H1 (cell line): Measurements from ENCODE around the gene CNTN5. TPM values are rescaled to one million over a fixed set of nuclear protein-coding genes. Genes with fewer than 3 reads are reported as not detected.

Source experiments
- CTCF ChIA-PET: fragments of 300-600 bp; sonication (Branson Sonifier 250); formaldehyde crosslinking; loops from one replicate; lab custom pipeline; 2021; ENCODE audit not compliant: partially characterized antibody; lab: Charles Lee
- POLR2A ChIA-PET: fragments of 300-600 bp; sonication (Branson Sonifier 250); formaldehyde crosslinking; loops from one replicate; lab custom pipeline; 2021; ENCODE audit warnings: inconsistent platforms; ENCODE audit not compliant: partially characterized antibody; lab: Charles Lee
- DNase-seq, 2 experiments: peaks; one replicate each; pipeline versions ENCODE4 v3.0.0 to v3.0.0-alpha.2; 2010 to 2022; ENCODE audit warnings: low spot score in 2 of 2, low read depth in 1 of 2, mixed read lengths in 1 of 2
- FAIRE-seq: peaks from 2 replicates; lab custom pipeline; 2011; peaks lifted over from hg19 to GRCh38; lab: Jason Lieb, UNC
- H2AFZ ChIP-seq: 2 replicates; pipeline ENCODE4 v1.8.1; 2012; ENCODE audit warnings: low read length, inconsistent platforms
- H2AK5ac ChIP-seq: 2 replicates; pipeline ENCODE4 v1.6.1; 2013; ENCODE audit warnings: low read depth, low read length
- H2BK120ac ChIP-seq: replicated peaks from 2 replicates; pipeline ENCODE3; 2013; ENCODE audit warnings: low read depth, low read length, inconsistent platforms
- H2BK12ac ChIP-seq: 2 replicates; pipeline ENCODE4 v1.6.1; 2013; ENCODE audit warnings: low read depth, low read length
- H2BK15ac ChIP-seq: 2 replicates; pipeline ENCODE4 v1.6.1; 2013; ENCODE audit warnings: low read length
- H2BK20ac ChIP-seq: 2 replicates; pipeline ENCODE4 v1.6.1; 2013; ENCODE audit warnings: low read length
- H2BK5ac ChIP-seq: 2 replicates; pipeline ENCODE4 v1.6.1; 2013; ENCODE audit warnings: low read depth, low read length
- H3K14ac ChIP-seq: 2 replicates; pipeline ENCODE4 v1.6.1; 2013; ENCODE audit warnings: inconsistent platforms; ENCODE audit not compliant: insufficient read length
- H3K18ac ChIP-seq: 2 replicates; pipeline ENCODE4 v1.6.1; 2013; ENCODE audit warnings: low read length; ENCODE audit errors: extremely low read depth
- H3K23ac ChIP-seq: 2 replicates; pipeline ENCODE4 v1.6.1; 2013; ENCODE audit warnings: inconsistent platforms; ENCODE audit not compliant: insufficient read length
- H3K23me2 ChIP-seq: 2 replicates; pipeline ENCODE4 v1.6.1; 2013; ENCODE audit warnings: low read depth, low read length
- H3K27ac ChIP-seq: 2 replicates; pipeline ENCODE4 v1.6.1; 2011; ENCODE audit warnings: low read depth, low read length, inconsistent platforms
- H3K27me3 ChIP-seq, 4 experiments: replicated peaks in 1 of 4; 1 replicate in 1 of 4; 2 replicates in 3 of 4; pipeline versions ENCODE4 v1.6.1 to v1.8.1; 2011 to 2013; ENCODE audit warnings: low read length in 3 of 4, mild to moderate bottlenecking in 3 of 4, inconsistent platforms in 2 of 4, mixed read lengths in 2 of 4, moderate library complexity in 1 of 4; ENCODE audit not compliant: control insufficient read depth in 3 of 4, insufficient read depth in 3 of 4; ENCODE audit errors: extremely low read depth in 1 of 4
- H3K36me3 ChIP-seq, 4 experiments: 2 replicates each; pipeline versions ENCODE4 v1.6.1 to v1.8.1; 2011 to 2013; ENCODE audit warnings: mild to moderate bottlenecking in 4 of 4, low read length in 3 of 4, moderate library complexity in 2 of 4, control low read depth in 1 of 4, inconsistent platforms in 1 of 4; ENCODE audit not compliant: insufficient read depth in 4 of 4, control insufficient read depth in 2 of 4
- H3K4ac ChIP-seq: replicated peaks from 2 replicates; pipeline ENCODE3; 2013; ENCODE audit warnings: low read length, low read depth, mixed read lengths, inconsistent platforms; ENCODE audit not compliant: insufficient read length
- H3K4me1 ChIP-seq, 4 experiments: replicated peaks in 1 of 4; 1 replicate in 1 of 4; 2 replicates in 3 of 4; pipeline versions ENCODE4 v1.6.1 to v1.8.1; 2011 to 2013; ENCODE audit warnings: low read length in 3 of 4, inconsistent platforms in 2 of 4, mixed read lengths in 1 of 4; ENCODE audit not compliant: insufficient read depth in 4 of 4, control insufficient read depth in 3 of 4
- H3K4me2 ChIP-seq, 2 experiments: 2 replicates each; pipeline versions ENCODE4 v1.6.1 to v1.8.1; 2011 to 2013; ENCODE audit warnings: low read depth in 2 of 2, low read length in 2 of 2, control low read depth in 1 of 2, inconsistent platforms in 1 of 2, mild to moderate bottlenecking in 1 of 2; ENCODE audit not compliant: insufficient read depth in 1 of 2
- H3K4me3 ChIP-seq, 4 experiments: fragments of 200-600, 300-600 bp in 1 of 4; sonication (generic), shearing (Covaris generic), sonication (Bioruptor Twin) in 1 of 4; 2 replicates each; pipeline versions ENCODE4 v1.5.1 to v1.8.1; 2011 to 2016; ENCODE audit warnings: low read length in 4 of 4, low read depth in 3 of 4, control low read depth in 2 of 4, inconsistent platforms in 2 of 4, mild to moderate bottlenecking in 2 of 4, mixed read lengths in 1 of 4, moderate library complexity in 1 of 4; ENCODE audit not compliant: insufficient read depth in 2 of 4; ENCODE audit errors: extremely low read depth in 1 of 4
- H3K56ac ChIP-seq: replicated peaks from 2 replicates; pipeline ENCODE3; 2013; ENCODE audit warnings: low read depth, mild to moderate bottlenecking, mixed read lengths, low read length, inconsistent platforms; ENCODE audit not compliant: insufficient read length
- H3K79me1 ChIP-seq: 2 replicates; pipeline ENCODE4 v1.6.1; 2013; ENCODE audit warnings: low read depth, low read length, control low read depth
- H3K79me2 ChIP-seq, 2 experiments: 2 replicates each; pipeline versions ENCODE4 v1.6.1 to v1.8.1; 2012 to 2013; ENCODE audit warnings: low read length in 2 of 2, mild to moderate bottlenecking in 2 of 2, inconsistent platforms in 1 of 2; ENCODE audit not compliant: insufficient read depth in 2 of 2, control insufficient read depth in 1 of 2
- H3K9ac ChIP-seq, 4 experiments: replicated peaks in 1 of 4; 1 replicate in 1 of 4; 2 replicates in 3 of 4; pipeline versions ENCODE4 v1.6.1 to v1.8.1; 2011 to 2013; ENCODE audit warnings: low read depth in 3 of 4, low read length in 3 of 4, control low read depth in 2 of 4, mild to moderate bottlenecking in 2 of 4, moderate library complexity in 2 of 4, inconsistent platforms in 1 of 4; ENCODE audit errors: extremely low read depth in 1 of 4
- H3K9me3 ChIP-seq, 2 experiments: 2 replicates each; pipeline versions ENCODE4 v1.6.1 to v1.8.1; 2012 to 2013; ENCODE audit warnings: mild to moderate bottlenecking in 2 of 2, moderate library complexity in 2 of 2, control low read depth in 1 of 2, inconsistent platforms in 1 of 2, low read depth in 1 of 2, low read length in 1 of 2, mixed read lengths in 1 of 2; ENCODE audit not compliant: insufficient read depth in 2 of 2
- H4K20me1 ChIP-seq, 2 experiments: replicated peaks in 1 of 2; 2 replicates each; pipeline versions ENCODE3 to v1.8.1; 2011 to 2013; ENCODE audit warnings: inconsistent platforms in 2 of 2, low read length in 2 of 2, mild to moderate bottlenecking in 1 of 2; ENCODE audit not compliant: insufficient read depth in 2 of 2, control insufficient read depth in 1 of 2
- H4K5ac ChIP-seq: 2 replicates; pipeline ENCODE4 v1.6.1; 2013; ENCODE audit warnings: low read length, low read depth, mixed read lengths, inconsistent platforms; ENCODE audit not compliant: insufficient read length
- H4K8ac ChIP-seq: 2 replicates; pipeline ENCODE4 v1.8.0; 2013; ENCODE audit warnings: mild to moderate bottlenecking, moderate library complexity, low read length, inconsistent platforms; ENCODE audit not compliant: insufficient read depth; ENCODE audit errors: extremely low read depth
- H4K91ac ChIP-seq: replicated peaks from 2 replicates; pipeline ENCODE3; 2013; ENCODE audit warnings: low read length, mixed read lengths, inconsistent platforms; ENCODE audit not compliant: insufficient read length
- CEBPB ChIP-seq: IDR thresholded peaks from 2 replicates; pipeline ENCODE4 v1.6.1; 2012; ENCODE audit warnings: low read depth, low read length
- CHD2 ChIP-seq: IDR thresholded peaks from 2 replicates; pipeline ENCODE4 v1.6.1; 2012; ENCODE audit warnings: low read length, improper control_type of control experiment
- FOSL1 ChIP-seq: IDR thresholded peaks from 2 replicates; pipeline ENCODE4 v1.6.1; 2011; ENCODE audit warnings: mild to moderate bottlenecking, low read depth, low read length, moderate library complexity; ENCODE audit not compliant: insufficient read depth
- GABPA ChIP-seq: IDR thresholded peaks from 2 replicates; pipeline ENCODE4 v1.6.1; 2011; ENCODE audit warnings: mild to moderate bottlenecking, low read length, moderate library complexity, borderline replicate concordance; ENCODE audit not compliant: insufficient read depth
- NRF1 ChIP-seq: IDR thresholded peaks from 2 replicates; pipeline ENCODE4 v1.6.1; 2011; ENCODE audit warnings: mild to moderate bottlenecking, low read depth, low read length, improper control_type of control experiment
- POLR2A ChIP-seq, 2 experiments: IDR thresholded peaks; 1 replicate in 1 of 2; 2 replicates in 1 of 2; pipeline ENCODE4 v1.6.1; 2011; ENCODE audit warnings: low read depth in 2 of 2, low read length in 2 of 2, mild to moderate bottlenecking in 2 of 2; ENCODE audit errors: control extremely low read depth in 1 of 2
- RAD21 ChIP-seq, 2 experiments: IDR thresholded peaks in 1 of 2; conservative IDR thresholded peaks in 1 of 2; 2 replicates each; pipeline ENCODE4 v1.6.1; 2011; ENCODE audit warnings: low read depth in 2 of 2, low read length in 2 of 2, improper control_type of control experiment in 1 of 2, inconsistent platforms in 1 of 2, mild to moderate bottlenecking in 1 of 2, moderate library complexity in 1 of 2
- RFX5 ChIP-seq: IDR thresholded peaks from 2 replicates; pipeline ENCODE4 v1.6.1; 2011; ENCODE audit warnings: low read depth, low read length, improper control_type of control experiment, borderline replicate concordance
- SIN3A ChIP-seq, 2 experiments: IDR thresholded peaks in 1 of 2; conservative IDR thresholded peaks in 1 of 2; 2 replicates each; pipeline ENCODE4 v1.6.1; 2011 to 2012; ENCODE audit warnings: low read length in 2 of 2, improper control_type of control experiment in 1 of 2, low read depth in 1 of 2, mild to moderate bottlenecking in 1 of 2
- SP1 ChIP-seq: IDR thresholded peaks from 2 replicates; pipeline ENCODE4 v1.6.1; 2011; ENCODE audit warnings: low read depth, low read length
- ZNF274 ChIP-seq: IDR thresholded peaks from 2 replicates; pipeline ENCODE4 v1.7.0; 2012; ENCODE audit warnings: low read length, borderline replicate concordance; ENCODE audit errors: extremely low read depth
- WGBS, 2 experiments: shearing (Covaris generic) in 1 of 2; methylation state at CpG; one replicate each; pipeline versions ENCODE4 v1.1.6 to v1.1.7; 2013 to 2015; ENCODE audit warnings: low lambda C conversion rate in 2 of 2, mixed read lengths in 2 of 2, inconsistent platforms in 1 of 2, low coverage in 1 of 2, missing lambda C conversion rate in 1 of 2; ENCODE audit not compliant: insufficient replicate concordance in 2 of 2, insufficient coverage in 1 of 2, insufficient read length in 1 of 2; ENCODE audit errors: extremely low coverage in 1 of 2, missing lambda C conversion rate in 1 of 2; 5-methylcytosine and 5-hydroxymethylcytosine counted together
- polyA plus RNA-seq, 7 experiments: library from polyadenylated mRNA; depleted of rRNA in 3 of 7; stranded (reverse) in 5 of 7; unstranded in 2 of 7; fragments of >200 nt in 5 of 7; fragments of 200-250 nt in 2 of 7; gene quantifications; 1 replicate in 5 of 7; 2 replicates in 1 of 7; 4 replicates in 1 of 7; pipeline versions ENCODE4 v1.2.1 to v1.2.3, GENCODE V29; 2011 to 2013; ENCODE audit warnings: missing spikeins in 2 of 7, mixed read lengths in 2 of 7
- total RNA-seq: library from RNA; stranded (reverse); fragmentation: NEBNext Ultra II Directional; extraction: Animal tissue kit (Norgen Biotek cat#: 25700); gene quantifications from 2 replicates; pipeline ENCODE4 v1.2.1, GENCODE V29; 2021
- TF ChIP-seq, protein P1 (sequence below): IDR thresholded peaks from 2 replicates; pipeline ENCODE4 v1.6.1; 2011; ENCODE audit warnings: low read length, improper control_type of control experiment

Gene CNTN5
- total and polyA plus RNA-seq, 2 of the 8 experiments (the other 6 are each of a cell fraction or from before 2014, with no cell fraction given) = not detected

DNA sequence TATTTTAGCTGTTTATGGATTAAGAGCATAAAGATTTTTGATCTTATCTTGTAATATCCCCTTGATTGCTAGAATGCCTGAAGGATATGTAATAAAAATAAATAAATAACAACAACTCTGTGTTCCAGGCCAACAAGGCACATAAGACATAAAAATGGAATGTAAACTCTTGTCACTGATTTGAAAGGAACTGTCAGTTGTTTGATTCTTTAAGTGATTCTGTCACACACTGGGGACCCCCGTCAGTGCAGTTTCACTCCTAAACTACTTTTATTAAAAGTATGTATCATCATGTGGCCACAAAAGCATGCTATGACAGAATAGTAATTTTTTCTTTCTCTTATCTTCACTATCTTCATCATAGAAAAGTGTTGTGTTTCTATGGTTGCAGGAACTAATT is 572.4 kb downstream of the CNTN5 start:
- WGBS, 2 experiments = 89% methylated on average over 1 of the region's 1 CpG; no CpG with 5 or more reads in 1 of the 2 experiments
- Histone ChIP-seq H3K4me3 (no peak overlapping the region), H3K9me3 (no peaks in the 10 kb centered on the region), H3K23ac (no peak overlapping the region), H4K8ac (no peak overlapping the region), H3K79me1 (no peaks in the 10 kb centered on the region), H3K14ac (no peak overlapping the region), H3K56ac (no peak overlapping the region), H3K27ac (no peak overlapping the region), H2BK5ac (no peak overlapping the region), H3K23me2 (no peaks in the 10 kb centered on the region), H3K18ac (no peak overlapping the region), H3K4ac (no peak overlapping the region), H3K36me3 (no peaks in the 10 kb centered on the region), H2AFZ (no peak overlapping the region), H2AK5ac (no peak overlapping the region), H2BK120ac (no peak overlapping the region), H3K9ac (no peak overlapping the region), H3K27me3 (no peaks in the 10 kb centered on the region), H4K5ac (no peak overlapping the region), H3K79me2 (no peaks in the 10 kb centered on the region), H2BK12ac (no peak overlapping the region), H2BK15ac (no peak overlapping the region), H4K91ac (no peak overlapping the region), H2BK20ac (no peak overlapping the region), H3K4me2 (no peak overlapping the region), H3K4me1 (no peaks in the 10 kb centered on the region), H4K20me1 (no peaks in the 10 kb centered on the region)
- DNase-seq = no peak
- ChIA-PET CTCF (no interaction called here), POLR2A (no interaction called here)
- no peak for FAIRE-seq
- TF ChIP-seq, protein P1, sequence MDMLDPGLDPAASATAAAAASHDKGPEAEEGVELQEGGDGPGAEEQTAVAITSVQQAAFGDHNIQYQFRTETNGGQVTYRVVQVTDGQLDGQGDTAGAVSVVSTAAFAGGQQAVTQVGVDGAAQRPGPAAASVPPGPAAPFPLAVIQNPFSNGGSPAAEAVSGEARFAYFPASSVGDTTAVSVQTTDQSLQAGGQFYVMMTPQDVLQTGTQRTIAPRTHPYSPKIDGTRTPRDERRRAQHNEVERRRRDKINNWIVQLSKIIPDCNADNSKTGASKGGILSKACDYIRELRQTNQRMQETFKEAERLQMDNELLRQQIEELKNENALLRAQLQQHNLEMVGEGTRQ = no peak
- TF ChIP-seq ZNF274 = no peak
- TF ChIP-seq GABPA = no peak
- TF ChIP-seq SIN3A (conservative IDR thresholded peaks at IDR 0.05 in 1 of 2, IDR thresholded peaks at IDR 0.05 in 1 of 2; ENCODE audit: low read depth in 1 of 2, low read length in 2 of 2) = no peak
- TF ChIP-seq RFX5 = no peak
- TF ChIP-seq NRF1 = no peak
- TF ChIP-seq CHD2 = no peak
- TF ChIP-seq SP1 = no peak
- no peak for TF ChIP-seq FOSL1
- no peak for TF ChIP-seq POLR2A (IDR thresholded peaks at IDR 0.05; ENCODE audit: control extremely low read depth in 1 of 2, low read depth in 2 of 2, low read length in 2 of 2)
- TF ChIP-seq CEBPB = no peak
- no peak for TF ChIP-seq RAD21 (IDR thresholded peaks at IDR 0.05 in 1 of 2, conservative IDR thresholded peaks at IDR 0.05 in 1 of 2; ENCODE audit: low read depth in 2 of 2, low read length in 2 of 2)
